ENCODE measurements around the gene NMT1. TPM values are rescaled to one million over a fixed set of nuclear protein-coding genes. Genes with fewer than 3 reads are reported as not detected.

NMT1 gene
- total and polyA plus RNA-seq, 2 of the 13 experiments (the other 11 are each of a cell fraction or from before 2014, with no cell fraction given), result 75.7 to 142 TPM

GRCh38 chr17:45149037-45149668, 88.0 kb downstream of the NMT1 start (continued):
- TF ChIP-seq ZNF407 (CRISPR knock-in tag; IDR thresholded peaks at IDR 0.05; ENCODE audit: not compliant biosample characterization) (no peak), SAFB2 (CRISPR knock-in tag; IDR thresholded peaks at IDR 0.05; ENCODE audit: borderline replicate concordance, low read depth) (no peak), MYC (CRISPR knock-in tag; IDR thresholded peaks at IDR 0.05; ENCODE audit: borderline replicate concordance) (peak; percentile 44; the same call in 1 of the 2 replicates), BORCS8-MEF2B (CRISPR knock-in tag; IDR thresholded peaks at IDR 0.05) (peak; percentile 25; the same call in 1 of the 2 replicates), ZNF180 (CRISPR knock-in tag; IDR thresholded peaks at IDR 0.05; ENCODE audit: borderline replicate concordance, low read depth) (peak; percentile 36; the same call in 1 of the 2 replicates), ZNF160 (CRISPR knock-in tag; IDR thresholded peaks at IDR 0.05) (peak; percentile 14; the same call in 1 of the 2 replicates), PRDM10 (CRISPR knock-in tag; IDR thresholded peaks at IDR 0.05; ENCODE audit: low read depth) (peak; percentile 68; the same call in 1 of the 2 replicates), ZNF768 (CRISPR knock-in tag; IDR thresholded peaks at IDR 0.05) (peak; percentile 64; the same call in 1 of the 2 replicates), ZBTB14 (CRISPR knock-in tag; IDR thresholded peaks at IDR 0.05) (peak; percentile 43; the same call in 1 of the 2 replicates), THAP9 (CRISPR knock-in tag; IDR thresholded peaks at IDR 0.05; ENCODE audit: borderline replicate concordance) (0 out of 2 replicates have a peak, but pooled peaks have one; percentile 39)

All from HepG2 (cell line).